NT2/D1 (cell line): Measurements from ENCODE around the gene CCDC154.
A peak's percentile ranks its signal among the peaks of the same experiment; 100 is the strongest.

Experiments
- DNase-seq: peaks from one replicate; pipeline ENCODE4 v3.0.0-alpha.2; 2011; ENCODE audit warnings: low read depth, low spot score
- H3K27me3 ChIP-seq: 2 replicates; pipeline ENCODE4 v1.6.0; 2011; ENCODE audit warnings: mild to moderate bottlenecking; ENCODE audit not compliant: insufficient read length, insufficient read depth
- H3K36me3 ChIP-seq: 2 replicates; pipeline ENCODE4 v1.6.1; 2011; ENCODE audit warnings: mild to moderate bottlenecking, low read length, mixed read lengths; ENCODE audit not compliant: insufficient read depth, insufficient read length
- H3K4me1 ChIP-seq: 2 replicates; pipeline ENCODE4 v1.5.1; 2011; ENCODE audit not compliant: insufficient read depth, insufficient read length
- H3K4me3 ChIP-seq: 2 replicates; pipeline ENCODE4 v1.5.1; 2011; ENCODE audit warnings: low read depth; ENCODE audit not compliant: insufficient read length
- H3K9ac ChIP-seq: 2 replicates; pipeline ENCODE4 v1.6.0; 2011; ENCODE audit warnings: low read depth; ENCODE audit not compliant: insufficient read length
- H3K9me3 ChIP-seq: 2 replicates; pipeline ENCODE4 v1.5.1; 2011; ENCODE audit warnings: mild to moderate bottlenecking, low read length; ENCODE audit not compliant: insufficient read depth
- SUZ12 ChIP-seq: IDR thresholded peaks from 2 replicates; pipeline ENCODE4 v1.6.1; 2011; ENCODE audit not compliant: insufficient read length, insufficient read depth; ENCODE audit errors: extremely low read depth
- YY1 ChIP-seq: IDR thresholded peaks from 2 replicates; pipeline ENCODE4 v1.6.1; 2011; ENCODE audit not compliant: insufficient read length, insufficient read depth
- ZNF274 ChIP-seq: IDR thresholded peaks from 2 replicates; pipeline ENCODE4 v1.6.1; 2011; ENCODE audit warnings: mild to moderate bottlenecking, low read depth, low read length

CCDC154 gene

GRCh38 chr16:1416521-1416941, 27.8 kb downstream of the CCDC154 start:
- no peak overlapping the region for H3K9ac ChIP-seq
- H3K9me3 ChIP-seq, result no peaks in the 10 kb centered on the region
- no peak for TF ChIP-seq ZNF274
- H3K36me3 ChIP-seq, result peaks cover 25% of the 10 kb centered on the region
- peaks cover 5% of the 10 kb centered on the region for H3K27me3 ChIP-seq
- DNase-seq, result no peak
- no peaks in the 10 kb centered on the region for H3K4me1 ChIP-seq
- H3K4me3 ChIP-seq, result no peak overlapping the region

GRCh38 chr16:1414532-1415260, 29.7 kb downstream of the CCDC154 start, which contains the start of gene UNKL:
Gene UNKL (minus strand): TSS chr16:1414704. CDS start chr16:1414691, 13 bp downstream.
- peak within 1 kb of the TSS; percentile 85 for H3K4me3 ChIP-seq
- H3K27me3 ChIP-seq, result peaks cover 5% of the 10 kb centered on the region
- no peaks in the 10 kb centered on the region for H3K4me1 ChIP-seq
- DNase-seq, result no peak
- H3K36me3 ChIP-seq, result peaks cover 22% of the 10 kb centered on the region
- H3K9me3 ChIP-seq, result no peaks in the 10 kb centered on the region
- TF ChIP-seq YY1, result no peak
- TF ChIP-seq ZNF274, result no peak
- no peak for TF ChIP-seq SUZ12
- H3K9ac ChIP-seq, result peak within 1 kb of the TSS; percentile 87

- H3K36me3 ChIP-seq, result peaks cover 17% of the 10 kb centered on the region
- TF ChIP-seq ZNF274 (no peak), SUZ12 (no peak), YY1 (no peak)
- H3K27me3 ChIP-seq, result peaks cover 5% of the 10 kb centered on the region
- no peaks in the 10 kb centered on the region for H3K4me1 ChIP-seq
- no peaks in the 10 kb centered on the region for H3K9me3 ChIP-seq
- DNase-seq, result no peak
- H3K9ac ChIP-seq, result peak overlapping the region; percentile 87
- H3K4me3 ChIP-seq, result peak overlapping the region; percentile 85
Observed at GRCh38 chr16:1413684-1414531, 30.4 kb downstream of the CCDC154 start.

GRCh38 chr16:1412847-1413246, 31.5 kb downstream of the CCDC154 start:
- Histone ChIP-seq H3K4me1 (peaks cover 1% of the 10 kb centered on the region), H3K36me3 (peaks cover 8% of the 10 kb centered on the region), H3K9ac (no peak overlapping the region), H3K4me3 (no peak overlapping the region), H3K9me3 (no peaks in the 10 kb centered on the region), H3K27me3 (peaks cover 5% of the 10 kb centered on the region)
- no peak for TF ChIP-seq ZNF274
- no peak for TF ChIP-seq YY1
- TF ChIP-seq SUZ12, result no peak
- no peak for DNase-seq

GRCh38 chr16:1408171-1408837, 36.1 kb downstream of the CCDC154 start:
- Histone ChIP-seq H3K36me3 (peaks cover 6% of the 10 kb centered on the region), H3K9me3 (no peaks in the 10 kb centered on the region), H3K4me1 (peaks cover 7% of the 10 kb centered on the region), H3K4me3 (peak overlapping the region; percentile 45), H3K9ac (peak overlapping the region; percentile 59), H3K27me3 (no peaks in the 10 kb centered on the region)
- peak; percentile 63 for DNase-seq
- TF ChIP-seq ZNF274, result no peak
- no peak for TF ChIP-seq YY1
- no peak for TF ChIP-seq SUZ12

- no peaks in the 10 kb centered on the region for H3K27me3 ChIP-seq
- no peak for TF ChIP-seq YY1
- peaks cover 7% of the 10 kb centered on the region for H3K4me1 ChIP-seq
- H3K9ac ChIP-seq, result peak overlapping the region; percentile 61
- DNase-seq, result no peak
- H3K36me3 ChIP-seq, result peaks cover 6% of the 10 kb centered on the region
- H3K9me3 ChIP-seq, result no peaks in the 10 kb centered on the region
- no peak overlapping the region for H3K4me3 ChIP-seq
Observed at GRCh38 chr16:1407753-1408152, 36.6 kb downstream of the CCDC154 start.

- Histone ChIP-seq H3K9ac (no peak overlapping the region), H3K4me3 (no peak overlapping the region), H3K4me1 (peaks cover 7% of the 10 kb centered on the region), H3K27me3 (no peaks in the 10 kb centered on the region), H3K36me3 (peaks cover 28% of the 10 kb centered on the region), H3K9me3 (no peaks in the 10 kb centered on the region)
- TF ChIP-seq ZNF274 (no peak), SUZ12 (no peak), YY1 (no peak)
- DNase-seq, result no peak
Observed at GRCh38 chr16:1403733-1404132, 40.6 kb downstream of the CCDC154 start.
